HG03457 (cell line): Measurements from ENCODE around the gene CHMP4A.
"Not testable (repeated sequence)": the region's sequence is repeated elsewhere in the genome, so short reads cannot be mapped to it uniquely, and the experiment has no call there.

ENCODE experiments used
- ATAC-seq: cut with Tn5 transposase; IDR thresholded peaks from one replicate; pipeline ENCODE4 v1.9.1; 2021; ENCODE audit warnings: moderate number of reproducible peaks; ENCODE audit not compliant: unreplicated experiment

Gene CHMP4A

DNA sequence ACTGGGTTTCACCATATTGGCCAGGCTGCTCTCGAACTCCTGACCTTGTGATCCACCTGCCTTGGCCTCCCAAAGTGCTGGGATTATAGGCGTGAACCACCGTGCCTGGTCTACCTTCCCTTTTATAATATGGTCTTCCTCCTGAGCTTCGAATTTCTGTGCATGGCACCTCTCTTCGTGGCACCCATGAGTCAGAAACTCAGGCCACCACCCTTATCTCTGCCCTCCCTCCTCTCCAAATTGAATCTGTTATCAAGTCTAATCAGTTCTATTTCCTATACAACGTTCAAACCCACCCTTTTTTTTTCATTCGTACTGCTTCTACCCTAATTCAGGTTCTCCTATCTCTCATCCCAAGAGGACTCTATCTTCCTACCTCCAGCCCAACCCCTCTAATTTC lies 34.1 kb upstream of the CHMP4A start:
- ATAC-seq, result no peak

DNA sequence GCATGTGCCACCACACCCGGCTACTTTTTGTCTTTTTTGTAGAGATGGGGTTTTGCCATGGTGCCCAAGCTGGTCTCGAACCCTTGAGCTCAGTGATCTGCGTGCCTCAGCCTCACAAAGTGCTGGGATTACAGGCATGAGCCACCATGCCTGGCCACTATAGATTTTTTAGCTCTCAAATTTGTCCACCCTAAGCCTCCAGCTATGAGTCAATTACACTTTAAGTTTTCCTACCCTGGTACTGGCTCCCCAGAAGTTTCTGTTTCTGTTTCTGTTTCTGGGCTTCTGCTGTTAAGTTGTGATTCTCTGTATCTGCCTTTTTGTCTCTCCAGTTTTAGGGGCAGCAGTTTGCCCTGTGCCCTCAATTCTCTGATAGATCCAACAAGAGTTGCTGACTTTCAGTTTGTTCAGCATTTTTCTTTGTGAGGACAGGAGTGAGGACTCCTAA lies 33.5 kb upstream of the CHMP4A start:
- no peak for ATAC-seq

DNA sequence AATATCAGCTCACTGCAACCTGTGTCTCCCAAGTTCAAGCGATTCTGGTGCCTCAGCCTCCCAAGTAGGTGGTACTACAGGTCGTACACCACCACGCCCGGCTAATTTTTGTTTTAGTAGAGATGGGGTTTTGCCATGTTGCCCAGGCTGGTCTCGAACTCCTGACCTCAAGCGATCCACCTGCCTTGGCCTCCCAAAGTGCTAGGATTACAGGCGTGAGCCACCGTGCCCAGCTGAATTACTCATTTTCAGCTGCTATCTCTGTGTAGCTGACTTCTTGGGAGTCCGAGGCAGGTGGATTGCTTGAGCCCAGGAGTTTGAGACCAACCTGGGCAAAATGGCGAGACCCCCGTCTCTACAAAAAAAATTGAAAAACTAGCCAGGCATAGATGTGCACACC lies 32.1 kb upstream of the CHMP4A start:
- ATAC-seq, result not testable (repeated sequence)

DNA sequence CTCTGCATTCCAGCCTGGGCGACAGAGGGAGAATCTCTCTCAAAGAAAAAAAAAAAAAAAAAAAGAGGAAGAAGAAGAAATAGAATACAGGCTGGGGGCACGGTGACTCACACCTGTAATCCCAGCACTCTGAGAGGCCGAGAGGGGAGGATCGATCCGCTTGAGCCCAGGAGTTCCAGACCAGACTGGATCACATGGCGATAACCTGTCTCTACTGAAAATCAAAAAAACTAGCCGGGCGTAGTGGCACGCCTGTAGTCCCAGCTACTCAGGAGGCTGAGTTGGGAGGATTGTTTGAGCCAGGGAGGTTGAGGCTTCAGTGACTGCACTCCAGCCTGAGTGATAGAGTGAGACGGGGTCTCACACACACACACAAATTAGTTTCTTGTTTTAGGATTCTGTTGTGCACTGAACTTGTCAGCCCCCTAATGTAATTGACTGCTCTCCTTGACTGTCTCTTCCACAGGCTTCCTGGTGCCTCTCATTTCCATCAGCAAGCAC lies 30.1 kb upstream of the CHMP4A start:
- ATAC-seq, result no peak

DNA sequence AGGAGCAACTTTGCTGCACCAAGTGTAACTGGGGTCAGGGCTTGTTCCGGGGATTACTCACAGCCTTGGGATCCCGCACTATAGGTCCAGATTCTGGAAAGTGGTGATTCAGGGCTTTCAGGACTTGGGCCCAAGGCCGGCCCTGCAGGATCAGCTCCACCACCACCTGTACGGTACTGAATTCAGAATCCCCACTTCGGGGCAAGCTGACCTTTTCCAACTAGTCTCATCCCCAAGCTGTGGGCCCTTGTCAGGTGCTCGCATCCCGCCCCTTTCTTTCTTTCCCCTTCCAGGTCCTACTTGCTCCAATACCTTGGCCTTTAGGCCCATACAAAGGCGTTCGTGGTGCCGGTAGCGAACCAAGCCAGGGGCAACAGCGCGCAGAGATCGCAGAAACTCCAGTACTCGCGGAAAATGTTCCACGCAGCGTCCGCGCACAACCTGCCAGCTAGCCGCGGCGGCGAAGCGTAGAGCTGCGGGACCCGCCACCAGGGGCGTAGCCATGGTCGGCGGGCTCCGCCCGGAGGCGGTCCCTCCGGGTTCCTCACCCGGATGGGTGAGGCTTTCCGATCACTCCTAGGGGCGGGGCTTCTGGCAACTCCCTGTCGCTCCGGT lies 28.6 kb upstream of the CHMP4A start:
- ATAC-seq, result peak; percentile 70

DNA sequence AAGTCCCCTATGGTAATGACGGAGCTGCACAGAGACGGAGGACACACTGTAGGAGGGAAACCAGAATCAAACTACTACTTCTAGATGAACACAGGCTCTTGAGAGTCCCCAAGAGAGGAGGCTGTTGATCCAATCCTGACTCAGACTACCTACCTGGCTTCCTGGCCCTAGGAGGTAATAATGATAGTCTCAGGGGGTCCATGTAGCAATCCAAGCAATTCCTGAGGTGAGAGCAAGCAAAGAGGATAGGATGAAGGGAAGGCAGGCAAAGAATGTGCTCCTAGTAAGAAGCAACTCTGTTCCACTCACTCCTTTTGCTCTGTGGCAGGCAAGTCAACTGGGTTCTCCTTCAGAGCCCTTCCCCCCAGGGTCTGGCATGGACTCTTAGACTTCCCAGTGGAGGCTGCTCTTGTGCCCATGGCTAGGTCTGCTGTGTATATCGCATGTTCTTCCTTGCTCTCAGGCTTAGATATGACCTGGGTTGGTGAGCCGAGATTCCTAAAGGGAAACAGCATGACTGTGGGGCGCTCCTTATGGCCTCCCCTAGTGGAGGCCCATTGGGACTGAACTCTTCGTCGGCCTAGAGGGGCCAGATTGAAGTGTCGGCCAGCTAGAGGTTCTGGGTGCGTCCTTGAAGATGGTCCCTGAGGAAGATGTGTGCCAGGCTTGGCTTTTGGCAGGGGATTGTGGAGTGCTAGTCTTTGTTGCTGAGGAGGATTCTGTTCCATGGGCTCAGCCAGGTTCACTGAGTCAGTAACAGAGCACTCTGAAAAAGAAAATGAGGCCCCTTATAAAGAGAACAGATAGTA lies 27.0 kb upstream of the CHMP4A start:
- no peak for ATAC-seq

DNA sequence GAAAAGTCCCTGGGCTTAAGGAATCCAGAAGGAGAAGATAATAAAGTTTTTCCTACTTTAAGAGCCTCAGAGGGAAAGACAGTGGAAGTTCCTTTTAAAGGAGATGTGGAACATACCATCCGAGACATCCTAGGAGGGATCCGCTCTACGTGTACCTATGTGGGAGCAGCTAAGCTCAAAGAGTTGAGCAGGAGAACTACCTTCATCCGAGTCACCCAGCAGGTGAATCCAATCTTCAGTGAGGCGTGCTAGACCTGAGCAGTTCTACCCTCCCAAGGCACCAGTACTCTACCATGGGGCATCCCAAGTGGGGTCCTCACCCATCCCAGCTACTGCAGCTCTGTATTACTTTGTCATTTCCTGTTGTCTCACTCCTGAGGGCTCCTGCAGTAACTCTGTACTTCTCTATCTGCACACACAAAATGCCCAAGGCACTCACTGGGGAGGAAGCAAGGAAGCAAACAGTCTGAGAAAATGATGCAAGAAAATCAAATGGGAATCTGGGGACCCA lies 25.3 kb upstream of the CHMP4A start:
- no peak for ATAC-seq

DNA sequence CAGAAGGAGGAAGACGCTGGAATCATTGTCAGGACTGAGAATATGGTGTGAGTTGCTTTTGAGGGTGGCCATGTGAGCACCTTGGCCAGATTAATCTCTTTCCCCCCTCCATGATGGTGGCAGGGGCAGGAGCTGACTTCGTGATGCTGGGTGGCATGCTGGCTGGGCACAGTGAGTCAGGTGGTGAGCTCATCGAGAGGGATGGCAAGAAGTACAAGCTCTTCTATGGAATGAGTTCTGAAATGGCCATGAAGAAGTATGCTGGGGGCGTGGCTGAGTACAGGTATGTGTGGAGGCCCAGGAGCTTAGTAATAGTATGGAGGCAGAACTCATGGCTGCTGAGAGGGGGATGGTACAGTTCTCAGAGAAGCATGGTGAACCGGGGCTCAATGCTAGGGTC lies 24.8 kb upstream of the CHMP4A start:
- ATAC-seq, result no peak

DNA sequence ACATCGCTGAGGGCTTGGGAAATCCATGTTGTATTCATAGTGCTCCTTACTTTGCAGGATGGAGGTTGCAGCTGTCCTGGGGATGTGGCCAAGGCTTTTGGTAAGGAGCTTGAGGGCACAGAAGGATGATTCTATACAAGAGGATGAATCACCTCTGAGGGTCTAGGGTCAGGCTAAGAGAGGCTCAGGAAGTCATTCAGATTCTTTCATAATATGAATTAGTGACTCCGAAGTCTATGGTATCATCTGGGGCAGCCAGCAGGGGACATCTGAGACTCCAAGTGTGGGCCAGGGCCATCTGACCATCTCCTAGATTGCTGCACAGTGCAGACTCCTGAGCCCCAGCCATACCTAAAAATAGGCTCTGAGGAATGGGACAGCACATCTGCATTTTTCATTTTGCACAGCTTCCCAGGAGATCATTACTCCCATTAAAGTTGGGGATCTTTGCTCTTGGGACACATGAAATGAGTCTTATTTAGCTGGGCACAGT lies 24.2 kb upstream of the CHMP4A start:
- no peak for ATAC-seq

DNA sequence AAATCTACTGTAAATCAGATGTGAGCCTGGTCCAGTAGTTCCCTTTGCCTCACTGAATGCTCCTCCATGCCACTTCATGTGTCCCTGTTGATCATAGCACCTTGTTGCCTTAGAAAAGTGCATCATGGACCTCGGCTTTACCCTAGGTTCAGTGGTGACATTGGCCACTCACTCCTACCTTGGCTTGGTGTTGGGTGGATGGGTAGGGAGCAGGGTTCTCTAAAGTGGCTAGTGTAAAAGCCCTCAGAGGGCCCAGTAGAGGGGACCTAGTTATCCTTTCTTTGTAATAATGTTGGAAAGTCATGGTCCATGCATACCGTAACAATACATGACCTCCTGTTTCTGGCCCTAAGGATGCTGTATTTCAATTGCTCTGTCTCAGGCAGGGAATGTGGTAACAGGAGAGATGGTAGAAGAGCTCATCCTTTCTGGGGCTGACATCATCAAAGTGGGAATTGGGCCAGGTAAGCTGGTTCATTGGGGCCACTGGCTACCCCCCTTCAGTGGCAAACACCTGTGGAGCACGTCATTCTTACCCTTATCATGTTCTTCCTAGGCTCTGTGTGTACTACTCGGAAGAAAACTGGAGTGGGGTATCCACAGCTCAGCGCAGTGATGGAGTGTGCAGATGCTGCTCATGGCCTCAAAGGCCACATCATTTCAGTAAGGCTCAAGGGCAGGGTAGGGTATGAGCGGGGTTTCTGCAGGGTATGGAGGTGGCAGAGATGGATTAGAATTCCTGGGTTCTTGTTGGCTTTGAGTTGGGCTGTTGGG lies 23.6 kb upstream of the CHMP4A start:
- ATAC-seq, result no peak

DNA sequence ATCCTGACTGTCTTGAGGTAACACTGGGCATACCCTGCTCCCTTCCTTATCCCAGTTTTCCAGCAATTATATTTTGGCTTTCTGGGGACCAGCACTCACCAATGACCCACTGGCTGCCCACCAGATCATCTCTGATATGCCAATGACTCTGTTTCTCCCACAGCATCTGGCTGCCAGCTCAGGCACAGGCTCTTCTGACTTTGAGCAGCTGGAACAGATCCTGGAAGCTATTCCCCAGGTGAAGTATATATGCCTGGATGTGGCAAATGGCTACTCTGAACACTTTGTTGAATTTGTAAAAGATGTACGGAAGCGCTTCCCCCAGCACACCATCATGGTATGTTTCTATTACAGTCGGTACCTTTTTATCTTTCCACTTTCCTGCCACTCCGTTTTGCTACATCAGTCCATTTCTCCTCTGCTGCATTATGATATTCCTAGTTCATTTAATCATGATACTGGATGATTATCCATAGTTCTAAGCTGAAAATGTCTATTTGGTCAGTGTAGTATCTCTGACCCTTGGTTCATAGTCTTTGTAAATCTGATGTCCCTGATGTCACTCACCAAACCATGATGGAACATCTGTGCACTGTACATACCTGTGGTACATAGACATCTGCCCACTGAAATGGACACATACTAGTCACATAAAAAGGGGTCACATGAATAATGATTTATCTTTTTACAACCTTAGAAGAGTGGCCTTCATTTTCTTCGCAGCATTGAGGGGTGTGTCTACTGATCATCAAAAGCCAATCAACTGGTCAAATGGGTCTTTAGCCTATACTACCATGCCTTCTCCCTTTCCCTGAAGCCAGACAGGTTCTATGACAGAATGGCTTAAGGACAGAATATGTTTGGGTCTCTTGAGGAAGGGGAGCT lies 22.8 kb upstream of the CHMP4A start:
- no peak for ATAC-seq

DNA sequence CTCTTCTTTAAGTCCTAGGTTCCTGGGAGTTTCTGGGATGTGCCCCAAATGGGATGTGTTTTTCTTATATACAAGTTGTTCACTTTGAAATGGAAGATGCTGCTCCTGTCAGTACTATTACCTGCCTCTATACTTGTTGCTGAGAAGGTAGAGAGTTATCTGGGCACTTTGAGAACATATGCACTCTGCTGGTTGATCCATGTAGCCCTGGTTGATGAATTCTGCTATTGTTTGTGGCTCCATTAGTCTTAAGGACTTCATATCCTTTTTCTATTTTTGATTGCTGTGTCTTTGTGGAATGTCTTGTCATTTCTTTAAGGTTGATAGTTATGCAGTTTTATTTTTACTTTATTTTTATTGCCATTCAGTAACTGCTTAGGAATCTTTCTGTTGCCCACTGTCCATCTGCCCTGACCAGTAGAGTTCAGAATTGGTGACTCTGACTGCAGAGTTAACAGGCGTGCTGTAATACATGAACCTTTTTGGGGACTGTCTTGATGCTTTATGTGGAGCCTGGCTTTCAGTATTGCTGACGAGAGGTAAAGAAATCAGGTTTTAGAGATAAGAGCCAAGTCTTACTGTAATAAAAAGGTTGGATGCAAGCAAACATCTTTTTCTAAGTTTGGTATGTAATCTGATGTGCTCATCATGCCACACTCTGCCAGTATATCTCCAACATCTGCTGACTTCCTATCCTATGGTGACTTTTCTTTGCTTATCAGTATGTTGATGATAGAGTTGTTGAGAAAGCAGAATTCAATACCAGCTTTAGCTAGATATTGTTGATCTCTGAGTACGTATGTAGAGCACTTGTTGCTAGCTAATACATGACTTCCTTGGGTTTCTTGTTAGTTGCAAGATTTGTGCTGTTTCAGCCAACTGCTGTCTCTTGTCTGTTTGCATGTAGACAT lies 21.1 kb upstream of the CHMP4A start:
- no peak for ATAC-seq

DNA sequence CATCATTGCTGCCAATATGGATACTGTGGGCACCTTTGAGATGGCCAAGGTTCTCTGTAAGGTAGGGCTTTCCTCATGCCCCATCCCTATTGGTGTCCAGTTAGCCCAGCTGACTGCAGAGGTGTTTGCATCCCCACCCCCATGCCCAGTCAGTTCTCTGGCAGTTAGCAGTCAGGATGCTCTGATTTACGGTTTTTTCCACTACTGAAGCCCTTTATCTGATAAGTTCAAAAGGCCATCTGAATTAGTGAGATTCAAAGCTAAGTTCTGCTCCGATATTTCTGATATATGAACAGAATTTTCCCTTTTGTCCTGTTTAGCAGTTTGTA lies 20.2 kb upstream of the CHMP4A start:
- ATAC-seq, result no peak

DNA sequence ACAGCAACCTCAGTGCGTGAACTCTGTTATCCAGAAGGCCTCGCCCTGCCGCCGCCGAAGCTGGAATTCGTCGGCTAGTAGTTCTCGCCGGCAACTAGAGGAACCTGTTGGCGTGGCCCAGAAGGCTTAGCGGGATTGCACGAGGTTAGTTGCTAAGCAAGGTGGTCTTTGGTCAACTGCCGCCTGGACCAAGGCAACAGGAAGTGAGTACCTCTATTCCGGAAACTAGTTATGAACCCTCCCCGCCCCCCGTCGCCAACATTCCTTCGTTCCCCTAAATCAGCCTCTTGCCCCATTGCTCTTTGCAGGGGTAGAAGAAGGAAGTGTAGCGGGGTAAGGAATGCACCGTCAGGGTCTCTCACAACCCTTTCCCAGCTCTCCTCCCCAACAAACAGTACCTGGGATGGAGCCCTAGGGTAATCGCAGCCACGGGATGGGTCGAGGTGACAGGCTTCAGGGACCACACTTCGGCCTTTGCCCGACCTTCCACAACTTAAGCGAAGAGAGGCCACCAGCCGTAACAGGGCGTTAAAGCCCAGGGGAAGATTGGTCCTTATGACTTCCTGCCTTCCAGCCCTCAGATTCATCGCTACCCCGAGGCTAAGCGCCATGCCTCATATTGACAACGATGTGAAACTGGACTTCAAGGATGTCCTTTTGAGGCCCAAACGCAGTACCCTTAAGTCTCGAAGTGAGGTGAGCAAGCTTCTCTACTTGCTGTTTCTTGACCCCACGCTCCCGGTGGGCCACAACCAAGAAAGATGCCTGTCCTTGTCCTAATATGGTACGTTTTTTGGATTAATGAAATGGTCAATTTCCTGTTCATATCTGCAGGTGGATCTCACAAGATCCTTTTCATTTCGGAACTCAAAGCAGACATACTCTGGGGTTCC lies 19.6 kb upstream of the CHMP4A start, which contains the start of gene GMPR2:
TSS of gene GMPR2 (plus strand) at position 285 of the 893 bp plus-strand sequence. CDS start at position 610, 325 bp downstream.
- ATAC-seq, result peak; percentile 32

DNA sequence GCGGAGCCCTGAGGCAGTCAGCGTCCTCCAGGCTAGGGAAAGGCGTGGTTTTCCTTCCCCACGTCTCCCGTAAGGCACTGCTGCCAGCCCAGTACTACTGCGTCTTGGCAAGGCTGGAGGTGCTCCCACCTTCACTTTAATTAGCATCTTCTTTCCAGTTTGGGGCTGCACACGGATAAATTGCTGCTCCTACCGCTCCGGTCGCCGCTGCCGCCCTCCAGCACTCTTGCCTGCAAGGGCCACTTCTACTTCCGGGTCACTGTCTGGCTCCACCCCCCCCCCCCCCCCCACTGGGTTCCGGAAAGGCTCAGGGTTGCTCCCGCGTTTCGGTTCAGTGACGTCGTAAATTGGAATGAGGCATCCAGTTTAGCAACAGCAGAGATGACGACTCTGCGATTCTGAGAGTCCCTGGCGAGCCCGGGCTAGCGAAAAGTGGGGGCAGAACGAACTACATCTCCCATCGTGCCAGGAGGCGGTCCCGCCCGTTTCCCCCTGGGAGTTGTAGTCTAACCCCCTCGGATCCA lies 18.9 kb upstream of the CHMP4A start, which contains the start of gene NEDD8:
TSS of gene NEDD8 (minus strand) at position 247 of the 524 bp plus-strand sequence. CDS start at position 147, 100 bp downstream.
- peak; percentile 55 for ATAC-seq

DNA sequence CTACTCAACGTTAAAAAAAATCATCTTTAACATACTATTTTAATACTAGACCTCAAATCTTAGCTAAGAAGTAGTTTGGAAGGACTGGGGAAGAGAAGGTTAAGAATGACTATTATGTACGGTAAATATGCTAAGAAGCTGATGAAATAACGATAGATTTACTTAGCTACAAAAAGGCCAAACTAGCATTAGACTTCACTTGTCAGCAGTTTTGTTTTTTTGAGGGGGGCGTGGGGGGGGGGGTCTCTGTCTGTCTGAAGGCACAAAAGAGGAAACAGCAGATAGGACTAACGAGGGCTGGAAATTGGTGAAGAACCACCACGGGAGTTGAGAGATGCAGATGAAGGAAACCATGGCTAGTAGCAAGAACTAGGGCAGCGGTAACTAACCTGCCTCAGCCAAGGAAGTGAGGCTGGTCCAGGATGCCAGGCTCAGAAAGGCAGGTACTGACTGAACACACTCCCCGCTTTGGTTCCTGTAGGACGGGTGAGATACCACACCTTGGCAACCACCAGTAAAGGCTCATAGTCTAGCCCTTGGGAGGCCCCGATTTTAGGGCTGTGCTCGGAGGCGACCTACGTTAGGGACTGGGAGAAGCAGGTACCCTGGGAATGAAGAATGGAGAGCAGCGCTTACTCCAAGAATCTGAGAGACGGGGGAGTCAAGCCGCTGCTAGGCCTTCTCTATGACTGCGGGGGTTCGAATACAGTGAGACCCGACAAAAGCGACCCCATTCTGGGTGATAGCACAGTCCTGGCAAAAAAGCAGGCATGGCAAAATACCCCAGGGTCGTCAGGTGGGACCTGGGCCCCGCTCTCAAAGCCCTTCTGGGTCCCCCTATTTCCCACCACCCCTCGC lies 18.2 kb upstream of the CHMP4A start:
- ATAC-seq, result peak; percentile 20

DNA sequence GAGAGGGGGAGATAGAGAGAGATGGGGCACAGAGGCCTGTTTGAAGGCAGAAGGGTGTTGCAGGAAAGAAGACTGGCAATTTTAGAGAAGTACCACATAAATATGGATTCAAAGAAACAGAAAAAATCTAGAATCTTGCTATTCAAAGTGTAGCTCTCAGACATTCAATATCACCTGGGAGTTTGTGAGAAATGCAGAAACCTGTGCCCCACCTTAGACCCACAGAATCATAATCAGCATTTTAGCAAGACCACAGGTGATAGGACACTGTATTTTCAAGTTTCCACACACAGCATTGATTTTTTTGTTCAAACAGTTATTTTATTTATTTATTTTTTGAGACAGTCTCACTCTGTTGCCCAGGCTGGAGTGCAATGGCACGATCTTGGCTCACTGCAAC lies 15.6 kb upstream of the CHMP4A start:
- no peak for ATAC-seq
